ENCODE results near the gene STEAP2.
"Not testable (repeated sequence)": the region's sequence is repeated elsewhere in the genome, so short reads cannot be mapped to it uniquely, and the experiment has no call there.

STEAP2 gene

GRCh38 chr7:90238583-90238982 is 27.0 kb downstream of the STEAP2 start:
- DNase-seq: no peak

GRCh38 chr7:90239050-90239449 is 27.5 kb downstream of the STEAP2 start:
- no peak for DNase-seq

GRCh38 chr7:90239625-90240228 is 28.2 kb downstream of the STEAP2 start:
- no peak for DNase-seq

- DNase-seq: no peak
Observed at GRCh38 chr7:90242369-90243168, 31.0 kb downstream of the STEAP2 start.

- DNase-seq: no peak
Observed at GRCh38 chr7:90243556-90243955, 32.0 kb downstream of the STEAP2 start.

GRCh38 chr7:90244565-90244908 is 33.0 kb downstream of the STEAP2 start:
- DNase-seq: no peak

- peak; percentile 93 for DNase-seq
Observed at GRCh38 chr7:90244909-90245851, 33.6 kb downstream of the STEAP2 start, which contains the start of gene CFAP69. Gene CFAP69 (plus strand): TSS chr7:90245174. CDS start chr7:90245425, 251 bp downstream.

GRCh38 chr7:90246171-90246570 is 34.6 kb downstream of the STEAP2 start:
- no peak for DNase-seq

GRCh38 chr7:90248706-90249105 is 37.2 kb downstream of the STEAP2 start:
- no peak for DNase-seq

GRCh38 chr7:90250601-90251303 is 39.2 kb downstream of the STEAP2 start:
- DNase-seq: no peak

- no peak for DNase-seq
Observed at GRCh38 chr7:90251304-90251635, 39.7 kb downstream of the STEAP2 start.

GRCh38 chr7:90256011-90256410 is 44.5 kb downstream of the STEAP2 start:
- not testable (repeated sequence) for DNase-seq

GRCh38 chr7:90256778-90257177 is 45.2 kb downstream of the STEAP2 start:
- no peak for DNase-seq

GRCh38 chr7:90261441-90261840 is 49.9 kb downstream of the STEAP2 start:
- DNase-seq: no peak

GRCh38 chr7:90262438-90262837 is 50.9 kb downstream of the STEAP2 start:
- no peak for DNase-seq

GRCh38 chr7:90266808-90267207 is 55.3 kb downstream of the STEAP2 start:
- no peak for DNase-seq

GRCh38 chr7:90267263-90267858 is 55.8 kb downstream of the STEAP2 start:
- no peak for DNase-seq

GRCh38 chr7:90269163-90269562 is 57.6 kb downstream of the STEAP2 start:
- no peak for DNase-seq

GRCh38 chr7:90270431-90271178 is 59.1 kb downstream of the STEAP2 start:
- DNase-seq: no peak

- DNase-seq: no peak
Observed at GRCh38 chr7:90271753-90272152, 60.2 kb downstream of the STEAP2 start.

GRCh38 chr7:90272242-90272641 is 60.7 kb downstream of the STEAP2 start:
- no peak for DNase-seq

- no peak for DNase-seq
Observed at GRCh38 chr7:90274161-90274560, 62.6 kb downstream of the STEAP2 start.
